Activated naive CD4-positive, alpha-beta T cell treated with anti-CD3 and anti-CD28 coated beads for 36 hours (primary cell): ENCODE measurements around the gene UBE2L6. TPM values are rescaled to one million over a fixed set of nuclear protein-coding genes. Genes with fewer than 3 reads are reported as not detected.

Experiments
- CTCF ChIA-PET: fragments of 350-600 bp; sonication (Branson Sonifier 250); formaldehyde crosslinking; loops from one replicate; lab custom pipeline; 2021; ENCODE audit warnings: antibody characterized with exemption; lab: Charles Lee
- DNase-seq: peaks from one replicate; pipeline ENCODE4 v3.0.0-alpha.2; 2020
- H3K27ac Mint-ChIP-seq: one replicate; pipeline ENCODE4 v1.8.0; 2021; ENCODE audit warnings: mild to moderate bottlenecking, mixed read lengths
- H3K27me3 Mint-ChIP-seq: one replicate; pipeline ENCODE4 v1.8.0; 2021; ENCODE audit warnings: low read depth, mixed read lengths
- H3K36me3 Mint-ChIP-seq: one replicate; pipeline ENCODE4 v1.8.0; 2021; ENCODE audit warnings: low read depth, mixed read lengths
- H3K4me1 Mint-ChIP-seq: one replicate; pipeline ENCODE4 v1.8.0; 2021; ENCODE audit warnings: low read depth, mixed read lengths
- H3K4me3 Mint-ChIP-seq: one replicate; pipeline ENCODE4 v1.8.0; 2021; ENCODE audit warnings: mild to moderate bottlenecking, moderate library complexity, mixed read lengths
- H3K9me3 Mint-ChIP-seq: one replicate; pipeline ENCODE4 v1.8.0; 2021; ENCODE audit warnings: mixed read lengths
- intact Hi-C: fragments of 100-400 bp; cut with micrococcal nuclease; formaldehyde crosslinking; loops from one replicate; pipeline ENCODE4 v1.15.1; 2023
- total RNA-seq, 2 experiments: library from RNA; stranded (reverse); gene quantifications; one replicate each; pipeline ENCODE4 v1.2.3, GENCODE V29; 2021

UBE2L6 gene
- total RNA-seq, 2 experiments from 2014 or later = 187 to 194 TPM

DNA sequence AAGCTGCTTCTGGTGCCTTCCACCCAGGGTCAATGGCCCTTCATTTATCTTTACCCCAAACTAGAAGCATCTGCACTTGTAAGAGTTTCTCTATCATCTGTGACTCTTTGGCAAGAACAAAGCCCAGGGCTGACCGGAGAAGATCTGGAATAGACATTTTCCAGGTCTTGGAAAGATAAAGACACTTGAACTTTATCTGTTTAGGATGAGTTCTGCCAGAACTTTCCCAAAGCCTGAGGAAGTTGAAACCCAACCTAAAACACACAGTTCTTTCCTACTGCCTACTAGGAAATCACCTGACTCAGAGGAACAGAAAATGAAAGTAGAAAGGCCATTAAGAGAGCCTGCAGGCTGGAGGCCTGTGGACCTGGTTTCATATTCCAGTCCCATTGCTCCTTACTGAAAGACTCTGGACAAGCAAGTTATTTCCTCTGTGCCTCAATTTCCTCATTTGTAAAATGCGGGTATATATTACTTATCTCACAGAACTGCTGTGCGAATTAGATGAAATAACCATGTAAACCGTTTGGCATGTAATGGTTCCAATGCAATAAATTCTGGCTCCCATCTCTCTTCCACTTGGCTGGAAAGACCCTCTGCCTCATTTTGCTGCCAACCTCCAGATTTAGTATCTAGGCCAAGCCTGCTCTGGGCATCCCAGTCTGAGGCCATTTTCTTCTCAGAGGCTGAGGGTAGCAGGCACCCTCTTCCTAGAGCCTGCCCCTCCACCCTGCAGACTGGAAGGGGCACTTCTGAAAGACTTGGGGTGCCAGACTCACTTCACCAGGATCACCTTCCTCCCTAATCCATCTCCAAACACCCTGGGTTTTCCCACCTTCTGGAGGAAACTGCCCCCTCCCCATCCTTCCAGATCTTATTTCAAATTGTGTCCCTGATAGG is 1.2 kb downstream of the UBE2L6 start:
- peaks cover 44% of the 10 kb centered on the region for H3K4me1 Mint-ChIP-seq
- CTCF ChIA-PET = interaction anchor here (1.0 to 9.5 kb wide), 5 partner anchors 72 to 108 kb away, joined by 3 to 258 read pairs (median 4); no protein-coding TSS in a partner anchor
- intact Hi-C loops = loop anchor here (1.0 to 5.0 kb wide), 11 partner anchors 36 to 1576 kb away; partner anchors contain the start of genes FAM111A, MED19, SELENOH and SSRP1
- H3K36me3 Mint-ChIP-seq = peaks cover 19% of the 10 kb centered on the region
- peak overlapping the region; percentile 96 for H3K27ac Mint-ChIP-seq
- peak overlapping the region; percentile 97 for H3K4me3 Mint-ChIP-seq
- peak; percentile 41 for DNase-seq
- no peaks in the 10 kb centered on the region for H3K9me3 Mint-ChIP-seq
- H3K27me3 Mint-ChIP-seq = no peaks in the 10 kb centered on the region

DNA sequence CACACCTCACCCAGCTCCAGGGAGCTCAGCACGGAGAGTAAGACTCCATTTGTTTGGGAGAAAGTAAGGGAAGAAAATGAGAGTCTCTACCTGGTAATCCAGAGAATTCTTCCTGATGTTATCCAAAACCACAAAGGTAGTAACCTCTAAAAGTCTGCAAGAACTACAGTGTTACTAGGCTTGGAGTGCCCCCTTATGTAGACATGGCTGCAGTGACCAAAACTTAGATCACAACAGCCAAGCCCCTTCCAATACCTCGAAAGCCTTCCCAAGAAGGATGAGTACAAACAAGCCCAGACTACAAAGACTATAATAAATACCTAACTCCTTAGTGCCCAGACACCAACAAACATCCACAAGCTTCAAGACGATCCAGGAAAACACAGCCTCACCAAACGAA is 4.9 kb downstream of the UBE2L6 start:
- intact Hi-C loops = no loop called here
- H3K36me3 Mint-ChIP-seq = peaks cover 23% of the 10 kb centered on the region
- no peaks in the 10 kb centered on the region for H3K27me3 Mint-ChIP-seq
- no peak overlapping the region for H3K4me3 Mint-ChIP-seq
- H3K9me3 Mint-ChIP-seq = no peaks in the 10 kb centered on the region
- no peak for DNase-seq
- H3K27ac Mint-ChIP-seq = peak overlapping the region; percentile 54
- peaks cover 43% of the 10 kb centered on the region for H3K4me1 Mint-ChIP-seq
- CTCF ChIA-PET = interaction anchor here (0.6 to 1.2 kb wide), 5 partner anchors 78 to 237 kb away, joined by 3 to 6 read pairs (median 3); no protein-coding TSS in a partner anchor

DNA sequence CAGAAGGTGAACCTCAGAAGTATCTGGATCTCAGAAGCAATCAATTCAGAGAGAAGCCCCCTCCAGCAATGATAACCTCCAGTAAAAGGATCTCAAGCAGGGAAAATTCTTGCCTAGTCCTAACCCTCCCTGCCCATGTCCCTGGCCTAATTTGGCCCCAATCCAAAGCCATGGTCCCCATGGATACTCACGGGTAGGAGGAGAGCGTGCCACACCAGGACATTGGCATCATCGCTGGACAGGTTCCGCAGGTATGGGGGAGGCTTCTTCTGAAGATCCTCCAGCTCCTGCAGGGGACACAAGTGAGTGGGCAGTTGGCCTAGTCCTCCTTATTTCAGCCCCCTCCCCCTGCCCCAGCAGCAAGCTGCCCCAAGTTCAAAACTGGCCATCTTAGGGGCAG is 7.3 kb downstream of the UBE2L6 start:
- Mint-ChIP-seq H3K27ac (no peak overlapping the region), H3K4me1 (peaks cover 36% of the 10 kb centered on the region), H3K36me3 (peaks cover 25% of the 10 kb centered on the region), H3K9me3 (no peaks in the 10 kb centered on the region), H3K27me3 (no peaks in the 10 kb centered on the region), H3K4me3 (no peak overlapping the region)
- intact Hi-C loops = no loop called here
- CTCF ChIA-PET = interaction anchor here (1.9 kb wide), 1 partner anchor 8 kb away, joined by 6 read pairs; the partner anchor contains the start of gene UBE2L6
- DNase-seq = no peak

DNA sequence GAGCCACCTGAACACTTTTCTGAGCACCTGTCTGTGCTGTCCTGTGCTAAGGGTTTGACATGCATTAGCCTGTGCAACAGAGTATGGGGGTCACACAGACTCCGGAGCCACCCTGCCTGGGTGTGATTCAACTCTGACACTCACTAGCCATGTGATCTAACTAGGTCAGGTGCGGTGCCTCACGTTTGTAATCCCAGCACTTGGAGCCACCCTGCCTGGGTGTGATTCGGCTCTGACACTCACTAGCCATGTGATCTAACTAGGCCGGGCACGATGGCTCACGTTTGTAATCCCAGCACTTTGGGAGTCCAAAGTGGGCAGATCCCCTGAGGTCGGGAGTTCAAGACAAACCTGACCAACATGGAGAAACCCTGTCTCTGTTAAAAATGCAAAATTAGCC is 11.4 kb downstream of the UBE2L6 start:
- CTCF ChIA-PET = interaction anchor here (0.6 to 1.9 kb wide), 3 partner anchors 17 to 98 kb away, joined by 3 to 4 read pairs (median 3); no protein-coding TSS in a partner anchor
- Mint-ChIP-seq H3K4me1 (peaks cover 2% of the 10 kb centered on the region), H3K9me3 (no peaks in the 10 kb centered on the region), H3K27me3 (no peaks in the 10 kb centered on the region), H3K36me3 (peaks cover 44% of the 10 kb centered on the region), H3K27ac (no peak overlapping the region), H3K4me3 (no peak overlapping the region)
- DNase-seq = no peak
- intact Hi-C loops = no loop called here

DNA sequence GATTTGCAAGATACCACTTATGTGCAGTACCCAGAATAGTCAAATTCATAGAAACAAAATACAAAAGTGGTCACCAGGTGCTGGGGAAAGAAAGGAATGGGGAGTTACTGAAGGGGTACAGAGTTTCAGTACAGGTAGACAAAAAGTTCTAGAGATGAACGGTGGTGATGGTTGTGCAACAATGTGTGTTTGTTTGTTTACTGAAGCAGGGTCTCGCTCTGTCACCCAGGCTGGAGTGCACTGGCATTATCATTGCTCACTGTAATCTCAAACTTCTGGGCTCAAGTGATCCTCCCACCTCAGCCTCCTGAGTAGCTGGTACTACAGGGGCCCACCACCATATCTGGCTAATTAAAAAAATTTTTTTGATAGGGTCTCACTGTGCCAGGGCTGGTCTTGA is 12.1 kb downstream of the UBE2L6 start:
- intact Hi-C loops = no loop called here
- DNase-seq = no peak
- Mint-ChIP-seq H3K27ac (no peak overlapping the region), H3K27me3 (no peaks in the 10 kb centered on the region), H3K4me1 (no peaks in the 10 kb centered on the region), H3K36me3 (peaks cover 46% of the 10 kb centered on the region), H3K4me3 (no peak overlapping the region), H3K9me3 (no peaks in the 10 kb centered on the region)
- CTCF ChIA-PET = interaction anchor here (0.6 to 1.9 kb wide), 4 partner anchors 16 to 98 kb away, joined by 3 to 4 read pairs (median 3); no protein-coding TSS in a partner anchor

DNA sequence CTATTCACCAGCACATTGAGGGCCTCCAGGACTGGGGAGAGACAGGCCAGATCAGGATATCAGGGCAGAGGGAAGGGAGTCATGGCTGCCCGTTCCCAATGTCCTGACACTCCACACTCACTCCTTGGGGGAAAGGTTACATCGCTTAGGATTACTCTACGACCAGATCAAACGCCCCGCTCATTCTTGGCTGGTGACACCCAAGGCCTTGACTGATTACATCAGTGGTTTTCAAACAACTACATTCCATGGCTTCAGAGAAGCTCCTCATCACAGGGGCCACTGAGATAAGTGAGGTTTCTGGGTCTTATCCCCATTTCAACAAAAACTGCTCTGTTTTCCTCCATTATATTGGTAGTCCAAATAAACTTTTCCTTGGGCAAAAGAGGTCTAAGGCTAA is 15.0 kb downstream of the UBE2L6 start:
- intact Hi-C loops = no loop called here
- Mint-ChIP-seq H3K9me3 (no peaks in the 10 kb centered on the region), H3K36me3 (peaks cover 56% of the 10 kb centered on the region), H3K4me1 (peaks cover 11% of the 10 kb centered on the region), H3K27ac (no peak overlapping the region), H3K4me3 (no peak overlapping the region), H3K27me3 (no peaks in the 10 kb centered on the region)
- DNase-seq = no peak
- CTCF ChIA-PET = interaction anchor here (0.5 to 1.1 kb wide), 2 partner anchors 59 to 89 kb away, joined by 3 read pairs; no protein-coding TSS in a partner anchor

DNA sequence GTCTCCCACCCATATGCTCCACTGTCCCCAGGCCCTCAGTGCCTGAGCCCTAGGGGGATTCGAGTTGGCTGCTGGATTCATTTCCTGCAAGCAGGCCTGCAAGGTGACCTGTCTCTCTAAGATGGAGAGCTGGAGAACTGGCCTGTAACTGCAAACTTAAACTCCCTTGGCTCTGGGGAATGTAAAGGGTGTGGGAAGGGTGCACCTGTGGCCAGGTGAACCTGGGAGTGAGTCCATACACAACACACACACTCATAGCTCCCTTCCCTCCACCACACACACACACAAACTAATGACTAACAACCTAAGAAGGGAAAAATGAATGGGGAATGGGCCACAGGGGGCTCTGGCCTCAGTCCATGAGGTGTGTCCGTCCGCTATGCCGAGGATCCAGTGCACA is 15.5 kb downstream of the UBE2L6 start:
- no peak for DNase-seq
- Mint-ChIP-seq H3K27ac (no peak overlapping the region), H3K36me3 (peaks cover 55% of the 10 kb centered on the region), H3K4me3 (no peak overlapping the region), H3K27me3 (no peaks in the 10 kb centered on the region), H3K4me1 (peaks cover 15% of the 10 kb centered on the region), H3K9me3 (no peaks in the 10 kb centered on the region)
- intact Hi-C loops = no loop called here
- CTCF ChIA-PET = interaction anchor here (0.5 to 2.3 kb wide), 3 partner anchors 26 to 89 kb away, joined by 3 to 5 read pairs (median 3); no protein-coding TSS in a partner anchor

DNA sequence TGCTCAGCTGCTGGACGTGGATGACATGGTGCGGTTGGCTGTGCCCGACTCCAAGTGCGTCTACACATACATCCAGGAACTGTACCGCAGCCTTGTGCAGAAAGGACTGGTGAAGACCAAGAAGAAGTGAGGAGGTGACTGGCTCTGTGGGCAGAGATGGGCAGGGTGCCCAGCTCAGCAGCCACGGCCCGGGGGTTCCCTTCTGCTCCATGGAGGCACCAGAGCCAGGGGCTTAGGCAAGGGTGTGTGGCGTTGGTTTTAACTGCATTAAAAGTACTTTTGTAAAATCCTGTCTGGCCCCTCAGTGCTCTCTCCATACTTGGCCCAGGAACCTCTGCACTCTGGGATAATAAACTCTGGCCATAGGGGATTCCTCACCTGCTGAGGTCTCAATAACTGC is 17.5 kb downstream of the UBE2L6 start:
- Mint-ChIP-seq H3K27me3 (no peaks in the 10 kb centered on the region), H3K4me1 (peaks cover 15% of the 10 kb centered on the region), H3K27ac (no peak overlapping the region), H3K4me3 (no peak overlapping the region), H3K36me3 (peaks cover 45% of the 10 kb centered on the region), H3K9me3 (no peaks in the 10 kb centered on the region)
- DNase-seq = no peak
- CTCF ChIA-PET = interaction anchor here (2.3 kb wide), 1 partner anchor 24 kb away, joined by 5 read pairs; no protein-coding TSS in a partner anchor
- intact Hi-C loops = no loop called here

DNA sequence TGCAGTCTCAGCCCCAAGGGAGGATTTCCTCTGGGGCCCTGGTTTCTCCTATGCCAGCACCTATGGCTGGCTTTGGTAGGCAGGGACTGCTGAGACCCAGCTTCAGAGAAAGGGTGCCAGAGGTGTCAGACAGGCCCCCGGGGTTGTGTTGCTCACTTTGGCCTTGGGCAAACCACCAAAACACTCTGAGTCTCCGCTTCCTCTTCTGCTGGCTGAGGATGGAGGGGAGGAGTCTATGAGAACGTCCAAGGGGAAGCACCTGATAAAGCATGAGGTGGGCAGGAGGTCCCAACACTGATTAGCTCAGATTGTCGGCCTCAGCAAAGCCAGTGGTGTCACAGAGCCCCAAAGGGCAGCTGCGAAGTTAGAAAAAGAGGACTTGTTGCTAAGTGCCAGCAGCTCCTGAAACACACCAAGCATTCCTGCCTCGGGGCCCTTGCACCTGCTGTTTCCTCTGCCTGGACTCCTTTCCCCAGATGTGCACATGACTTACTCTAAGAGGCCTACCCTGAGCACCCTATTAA is 19.6 kb downstream of the UBE2L6 start:
- Mint-ChIP-seq H3K9me3 (no peaks in the 10 kb centered on the region), H3K36me3 (peaks cover 32% of the 10 kb centered on the region), H3K27me3 (no peaks in the 10 kb centered on the region), H3K4me1 (peaks cover 15% of the 10 kb centered on the region), H3K27ac (peak overlapping the region; percentile 50), H3K4me3 (no peak overlapping the region)
- peak; percentile 14 for DNase-seq
- CTCF ChIA-PET = interaction anchor here (0.7 to 1.5 kb wide), 5 partner anchors 13 to 247 kb away, joined by 3 to 4 read pairs (median 3); no protein-coding TSS in a partner anchor
- intact Hi-C loops = no loop called here

DNA sequence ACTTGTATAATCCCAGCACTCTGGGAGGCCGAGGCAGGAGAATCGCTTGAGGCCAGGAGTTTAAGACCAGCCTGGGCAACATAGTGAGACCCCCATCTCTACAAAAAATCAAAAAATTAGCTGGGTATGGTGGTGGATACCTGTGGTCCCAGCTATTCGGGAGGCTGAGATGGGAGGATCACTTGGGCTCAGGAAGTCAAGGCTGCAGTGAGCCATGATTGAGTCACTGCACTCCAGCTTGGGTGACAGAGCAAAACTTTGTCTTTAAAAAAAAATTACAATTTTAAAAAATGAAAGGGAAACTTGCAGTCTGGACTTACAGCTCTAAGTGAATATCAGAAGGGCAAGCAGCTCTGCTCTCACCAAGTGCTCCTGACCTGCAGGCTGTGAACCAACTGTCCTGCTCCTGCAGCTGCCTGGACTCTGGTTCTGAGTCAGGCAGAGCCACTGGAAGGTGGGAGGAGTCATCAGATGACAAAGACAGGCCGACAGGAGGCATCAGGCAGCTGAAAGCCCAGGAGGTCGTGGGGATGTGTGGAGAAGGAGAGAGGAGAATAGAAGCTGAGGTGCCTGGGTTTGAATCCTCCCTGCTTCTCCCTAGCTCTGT is 20.5 kb downstream of the UBE2L6 start:
- H3K9me3 Mint-ChIP-seq = no peaks in the 10 kb centered on the region
- H3K4me1 Mint-ChIP-seq = peaks cover 15% of the 10 kb centered on the region
- peaks cover 27% of the 10 kb centered on the region for H3K36me3 Mint-ChIP-seq
- no peak for DNase-seq
- peak overlapping the region; percentile 75 for H3K27ac Mint-ChIP-seq
- no peak overlapping the region for H3K4me3 Mint-ChIP-seq
- CTCF ChIA-PET = interaction anchor here (0.8 to 1.2 kb wide), 4 partner anchors 12 to 90 kb away, joined by 3 to 4 read pairs (median 3); no protein-coding TSS in a partner anchor
- intact Hi-C loops = no loop called here
- H3K27me3 Mint-ChIP-seq = no peaks in the 10 kb centered on the region

DNA sequence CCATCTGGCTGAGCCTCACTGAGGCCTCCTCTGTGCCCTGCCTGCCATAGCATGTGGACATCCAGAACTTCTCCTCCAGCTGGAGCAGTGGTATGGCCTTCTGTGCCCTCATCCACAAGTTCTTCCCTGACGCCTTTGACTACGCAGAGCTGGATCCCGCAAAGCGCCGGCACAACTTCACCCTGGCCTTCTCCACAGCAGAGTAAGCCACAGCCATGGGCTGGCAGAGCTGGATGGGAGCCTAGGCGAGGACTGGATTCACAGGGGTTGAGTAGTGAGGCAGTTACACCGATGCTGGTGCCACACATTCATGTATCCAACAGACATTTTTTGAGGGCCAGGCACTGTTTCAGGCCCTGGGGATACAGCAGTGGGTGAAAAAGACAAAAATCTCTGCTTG is 21.0 kb downstream of the UBE2L6 start:
- Mint-ChIP-seq H3K4me1 (peaks cover 15% of the 10 kb centered on the region), H3K9me3 (no peaks in the 10 kb centered on the region), H3K4me3 (no peak overlapping the region), H3K27ac (no peak overlapping the region), H3K36me3 (peaks cover 24% of the 10 kb centered on the region), H3K27me3 (no peaks in the 10 kb centered on the region)
- intact Hi-C loops = no loop called here
- CTCF ChIA-PET = interaction anchor here (0.8 to 1.2 kb wide), 3 partner anchors 12 to 53 kb away, joined by 3 to 4 read pairs (median 3); no protein-coding TSS in a partner anchor
- no peak for DNase-seq

GRCh38 chr11:57545883-57546282 is 21.6 kb downstream of the UBE2L6 start:
- CTCF ChIA-PET = no interaction called here
- H3K9me3 Mint-ChIP-seq = no peaks in the 10 kb centered on the region
- no peak for DNase-seq
- H3K27me3 Mint-ChIP-seq = no peaks in the 10 kb centered on the region
- H3K36me3 Mint-ChIP-seq = peaks cover 24% of the 10 kb centered on the region
- intact Hi-C loops = no loop called here
- no peak overlapping the region for H3K27ac Mint-ChIP-seq
- H3K4me1 Mint-ChIP-seq = peaks cover 15% of the 10 kb centered on the region
- no peak overlapping the region for H3K4me3 Mint-ChIP-seq
